T-helper 9 cell (primary cell): ENCODE results near the gene GABPB1.
A peak's percentile ranks its signal among the peaks of the same experiment; 100 is the strongest.
"Not testable (repeated sequence)": the region's sequence is repeated elsewhere in the genome, so short reads cannot be mapped to it uniquely, and the experiment has no call there.

Experiments
- DNase-seq: peaks from one replicate; pipeline ENCODE4 v3.0.0-alpha.2; 2020
- total RNA-seq, 2 donors: gene quantifications; one replicate each; lab custom pipeline; 2026; lab: John Stamatoyannopoulos, UW

GABPB1 gene
- total RNA-seq = 35.5 to 54.8 reads per million in 2 donors

GRCh38 chr15:50354838-50355618 lies at the start of gene GABPB1:
Gene GABPB1 (minus strand): TSS chr15:50355198. CDS start chr15:50309798, 45,400 bp downstream.
- DNase-seq = peak; percentile 79

GRCh38 chr15:50391561-50391960 lies 36.6 kb upstream of the GABPB1 start:
- DNase-seq = not testable (repeated sequence)

GRCh38 chr15:50390554-50391264 lies 35.7 kb upstream of the GABPB1 start:
- DNase-seq = no peak

GRCh38 chr15:50382408-50382807 lies 27.4 kb upstream of the GABPB1 start:
- not testable (repeated sequence) for DNase-seq

- no peak for DNase-seq
Observed at GRCh38 chr15:50381438-50381837, 26.4 kb upstream of the GABPB1 start.

GRCh38 chr15:50380089-50380488 lies 25.1 kb upstream of the GABPB1 start:
- no peak for DNase-seq

- not testable (repeated sequence) for DNase-seq
Observed at GRCh38 chr15:50379413-50379812, 24.4 kb upstream of the GABPB1 start.

GRCh38 chr15:50378776-50379175 lies 23.8 kb upstream of the GABPB1 start:
- DNase-seq = no peak

GRCh38 chr15:50377867-50378751 lies 23.1 kb upstream of the GABPB1 start:
- no peak for DNase-seq

GRCh38 chr15:50369564-50369963 lies 14.6 kb upstream of the GABPB1 start:
- DNase-seq = not testable (repeated sequence)

GRCh38 chr15:50365971-50366370 lies 11.0 kb upstream of the GABPB1 start:
- DNase-seq = no peak

GRCh38 chr15:50365570-50365969 lies 10.6 kb upstream of the GABPB1 start:
- DNase-seq = no peak

GRCh38 chr15:50363612-50364011 lies 8.6 kb upstream of the GABPB1 start:
- no peak for DNase-seq

- DNase-seq = no peak
Observed at GRCh38 chr15:50361756-50362155, 6.8 kb upstream of the GABPB1 start.

GRCh38 chr15:50358845-50359244 lies 3.8 kb upstream of the GABPB1 start:
- no peak for DNase-seq

- DNase-seq = no peak
Observed at GRCh38 chr15:50355980-50356379, 982 bp upstream of the GABPB1 start.

- no peak for DNase-seq
Observed at GRCh38 chr15:50355619-50355905, 564 bp upstream of the GABPB1 start.

- peak; percentile 24 for DNase-seq
Observed at GRCh38 chr15:50353975-50354837, 792 bp downstream of the GABPB1 start.

- DNase-seq = no peak
Observed at GRCh38 chr15:50353251-50353974, 1.6 kb downstream of the GABPB1 start.

GRCh38 chr15:50350621-50351020 lies 4.4 kb downstream of the GABPB1 start:
- DNase-seq = no peak

- no peak for DNase-seq
Observed at GRCh38 chr15:50345298-50345697, 9.7 kb downstream of the GABPB1 start.
